Kidney epithelial cell (primary cell): ENCODE measurements around the gene SLC35B1. TPM values are rescaled to one million over a fixed set of nuclear protein-coding genes. Genes with fewer than 3 reads are reported as not detected.
"Not testable (repeated sequence)": the region's sequence is repeated elsewhere in the genome, so short reads cannot be mapped to it uniquely, and the experiment has no call there.

ENCODE experiments used
- DNase-seq: peaks from one replicate; pipeline ENCODE4 v3.0.0-alpha.2; 2010; ENCODE audit warnings: low read depth
- H3K27me3 ChIP-seq: 2 replicates; pipeline ENCODE4 v1.6.0; 2011; ENCODE audit warnings: low read length; ENCODE audit not compliant: control insufficient read depth, insufficient read depth
- H3K36me3 ChIP-seq: 2 replicates; pipeline ENCODE4 v1.5.1; 2011; ENCODE audit warnings: low read length; ENCODE audit not compliant: control insufficient read depth, insufficient read depth
- H3K4me3 ChIP-seq: 2 replicates; pipeline ENCODE4 v1.5.1; 2011; ENCODE audit warnings: low read depth, mild to moderate bottlenecking, control low read depth, low read length
- CTCF ChIP-seq: IDR thresholded peaks from 2 replicates; pipeline ENCODE4 v1.5.1; 2011; ENCODE audit warnings: mild to moderate bottlenecking, moderate library complexity, low read length, control low read depth, inconsistent platforms; ENCODE audit not compliant: insufficient read depth, poor library complexity, severe bottlenecking
- total RNA-seq: library from RNA; depleted of rRNA; stranded (reverse); fragments of >200 nt; gene quantifications from 2 replicates; pipeline ENCODE4 v1.2.3, GENCODE V29; 2015

SLC35B1 gene
- total RNA-seq, 1 donor from 2014 or later, result 116 TPM

GRCh38 chr17:49729069-49729468, 21.3 kb upstream of the SLC35B1 start:
- Histone ChIP-seq H3K27me3 (no peaks in the 10 kb centered on the region), H3K4me3 (no peak overlapping the region), H3K36me3 (no peaks in the 10 kb centered on the region)
- no peak for DNase-seq
- TF ChIP-seq CTCF, result no peak

DNA sequence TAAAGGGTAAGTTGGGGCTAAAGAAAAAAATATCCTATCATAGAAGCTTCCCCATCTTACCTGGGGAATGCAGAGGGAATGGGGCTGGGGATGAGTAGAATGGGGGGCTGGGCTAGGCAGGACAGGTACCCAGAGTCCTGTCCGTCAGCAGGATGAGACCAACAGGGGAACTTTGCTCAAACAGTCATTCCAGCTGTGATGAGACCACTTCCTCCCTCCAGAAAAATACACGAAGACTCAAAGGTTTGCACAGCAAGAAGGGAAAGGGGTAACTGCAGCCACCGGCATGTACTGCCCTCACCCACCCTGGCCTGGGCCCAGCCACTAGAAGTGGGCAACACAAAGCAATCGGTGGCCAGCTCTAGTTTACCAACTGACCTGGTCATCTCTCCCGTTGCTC, 20.7 kb upstream of the SLC35B1 start:
- TF ChIP-seq CTCF, result no peak
- Histone ChIP-seq H3K36me3 (no peaks in the 10 kb centered on the region), H3K4me3 (no peak overlapping the region), H3K27me3 (no peaks in the 10 kb centered on the region)
- DNase-seq, result no peak

DNA sequence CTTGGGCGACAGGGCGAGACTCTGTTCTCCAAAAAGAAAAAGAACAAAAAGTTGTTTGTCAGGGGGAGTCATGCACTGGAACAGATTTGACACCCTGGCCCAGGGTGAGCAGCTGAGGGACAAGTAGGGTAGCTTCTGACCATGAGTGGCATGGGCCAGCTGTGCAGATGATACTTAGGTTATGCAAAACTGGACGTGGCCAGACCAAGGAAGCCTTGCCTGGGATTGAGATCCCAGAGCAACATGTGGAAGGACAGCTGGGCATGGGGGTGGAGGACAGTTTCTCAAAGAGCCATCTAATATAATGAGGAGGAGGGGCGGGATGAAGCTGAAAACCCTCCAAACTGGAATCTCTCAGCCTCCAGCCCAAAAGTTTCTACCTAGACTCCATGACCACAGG, 19.6 kb upstream of the SLC35B1 start:
- no peaks in the 10 kb centered on the region for H3K36me3 ChIP-seq
- H3K4me3 ChIP-seq, result no peak overlapping the region
- TF ChIP-seq CTCF, result no peak
- H3K27me3 ChIP-seq, result no peaks in the 10 kb centered on the region
- no peak for DNase-seq

- TF ChIP-seq CTCF, result no peak
- no peaks in the 10 kb centered on the region for H3K27me3 ChIP-seq
- no peak overlapping the region for H3K4me3 ChIP-seq
- no peaks in the 10 kb centered on the region for H3K36me3 ChIP-seq
- DNase-seq, result no peak
Measured at GRCh38 chr17:49725452-49726130, 17.8 kb upstream of the SLC35B1 start.

- not testable (repeated sequence) for H3K36me3 ChIP-seq, H3K4me3 ChIP-seq, DNase-seq, H3K27me3 ChIP-seq
Measured at GRCh38 chr17:49724552-49724951, 16.8 kb upstream of the SLC35B1 start.

DNA sequence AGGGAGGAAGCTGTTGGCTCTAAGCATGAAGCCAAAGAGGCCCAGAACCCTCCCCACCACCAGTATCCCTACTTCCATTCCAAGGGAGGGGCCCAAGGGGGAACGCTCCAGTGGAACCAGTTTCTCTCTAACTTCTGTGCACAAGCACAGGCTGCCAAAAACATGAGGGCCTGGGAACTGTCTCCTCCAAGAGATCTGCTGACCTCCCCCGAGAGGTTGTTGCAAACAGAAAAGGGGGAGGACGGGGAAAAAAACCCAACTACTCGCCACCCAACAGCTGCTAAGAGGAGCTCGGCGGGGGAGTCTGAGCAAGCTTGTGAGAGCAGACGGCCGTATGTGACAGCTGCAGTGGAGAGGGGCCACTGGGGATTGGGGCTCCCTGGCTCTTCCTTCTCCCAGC, 15.7 kb upstream of the SLC35B1 start:
- no peaks in the 10 kb centered on the region for H3K27me3 ChIP-seq
- no peak overlapping the region for H3K4me3 ChIP-seq
- DNase-seq, result no peak
- no peaks in the 10 kb centered on the region for H3K36me3 ChIP-seq
- TF ChIP-seq CTCF, result no peak
